Bladder microvascular endothelial cell (primary cell): ENCODE data around the gene PTTG1IP2. TPM values are rescaled to one million over a fixed set of nuclear protein-coding genes. Genes with fewer than 3 reads are reported as not detected.

Experiments used
- total RNA-seq: library from RNA; depleted of rRNA; stranded (reverse); fragments of >200 nt; gene quantifications from 2 replicates; pipeline ENCODE4 v1.2.3, GENCODE V29; 2014

The PTTG1IP2 gene
- total RNA-seq, result not detected in 2 replicates

DNA sequence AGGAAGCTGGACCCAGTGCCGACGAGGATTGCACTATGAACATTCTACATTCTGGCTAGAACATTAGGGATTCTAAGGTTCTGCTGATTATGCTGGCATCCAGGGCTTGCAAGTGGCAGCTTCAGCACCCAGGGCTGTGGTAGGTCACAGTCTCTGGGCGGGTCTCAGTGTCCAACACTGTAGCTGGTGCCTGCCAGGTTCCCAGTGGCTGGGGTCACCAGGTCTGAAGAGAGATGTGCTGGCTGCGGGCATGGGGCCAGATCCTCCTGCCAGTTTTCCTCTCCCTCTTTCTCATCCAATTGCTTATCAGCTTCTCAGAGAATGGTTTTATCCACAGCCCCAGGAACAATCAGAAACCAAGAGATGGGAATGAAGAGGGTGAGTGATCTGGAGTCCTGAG lies at the start of gene PTTG1IP2:
Gene PTTG1IP2, plus strand, starts transcription at position 86 of the 400 bp plus-strand sequence. Its CDS starts 148 bp downstream, at position 234.

Other genes starting within 250 kb of the PTTG1IP2 start
- gene CFAP69, start 224.5 kb upstream of the PTTG1IP2 start, total RNA-seq, result 1.3 and 2.4 TPM in 2 replicates
- gene FAM237B, start 148.3 kb upstream of the PTTG1IP2 start, total RNA-seq, result not detected in 2 replicates
- 4.7 and 12.6 TPM in 2 replicates for gene GTPBP10, start 122.9 kb upstream of the PTTG1IP2 start, total RNA-seq
- gene CLDN12, start 66.2 kb upstream of the PTTG1IP2 start, total RNA-seq, result 3.9 and 14.5 TPM in 2 replicates
- 4.2 and 4.3 TPM in 2 replicates for gene CDK14, start 126.7 kb downstream of the PTTG1IP2 start, total RNA-seq